OCI-LY7 (cell line): Measurements from ENCODE around the gene ECM2. TPM values are rescaled to one million over a fixed set of nuclear protein-coding genes. Genes with fewer than 3 reads are reported as not detected.

Experiments
- BruUV-seq: library from RNA; stranded (reverse); fragments of 400-500 nt; replicated peaks from 2 replicates; lab custom pipeline; 2021; lab: Mats Ljungman, UMichigan
- CTCF ChIA-PET: fragments of 300-600 bp; sonication (Branson Sonifier 250); formaldehyde crosslinking; loops from one replicate; lab custom pipeline; 2022; ENCODE audit warnings: antibody characterized with exemption; ENCODE audit not compliant: unreplicated experiment; lab: Charles Lee
- POLR2A ChIA-PET: fragments of 300-600 bp; sonication (Branson Sonifier 250); formaldehyde crosslinking; loops from one replicate; lab custom pipeline; 2022; ENCODE audit warnings: antibody characterized with exemption; lab: Charles Lee
- DNase-seq: peaks from one replicate; pipeline ENCODE4 v3.0.0-alpha.2; 2015; ENCODE audit warnings: low spot score
- H2AFZ ChIP-seq: fragments of 200-600 bp; sonication (generic), shearing (Covaris generic); 2 replicates; pipeline ENCODE4 v1.6.1; 2014; ENCODE audit warnings: mild to moderate bottlenecking, antibody characterized with exemption, low read length, moderate library complexity
- H3K27ac ChIP-seq: fragments of 200-600 bp; sonication (generic); 2 replicates; pipeline ENCODE4 v1.5.1; 2014; ENCODE audit warnings: mixed run types, low read depth, mild to moderate bottlenecking, moderate library complexity, low read length, inconsistent platforms; ENCODE audit not compliant: poor library complexity, severe bottlenecking
- H3K36me3 ChIP-seq: fragments of 200-600 bp; sonication (generic); 2 replicates; pipeline ENCODE4 v1.6.1; 2014; ENCODE audit warnings: mild to moderate bottlenecking, antibody characterized with exemption, low read length, moderate library complexity, mixed read lengths; ENCODE audit not compliant: insufficient read depth
- H3K4me1 ChIP-seq: fragments of 200-600 bp; sonication (generic); 2 replicates; pipeline ENCODE4 v1.5.1; 2014; ENCODE audit warnings: mild to moderate bottlenecking, low read length; ENCODE audit not compliant: insufficient read depth, poor library complexity, severe bottlenecking
- H3K4me2 ChIP-seq: fragments of 200-600 bp; sonication (generic); 2 replicates; pipeline ENCODE4 v1.6.1; 2014; ENCODE audit warnings: mild to moderate bottlenecking, low read length
- H3K4me3 ChIP-seq: fragments of 200-600 bp; sonication (generic); 2 replicates; pipeline ENCODE4 v1.5.1; 2014; ENCODE audit warnings: mild to moderate bottlenecking, low read depth, low read length; ENCODE audit not compliant: poor library complexity, severe bottlenecking
- H3K79me2 ChIP-seq: fragments of 200-600 bp; sonication (generic); 2 replicates; pipeline ENCODE4 v1.6.1; 2016; ENCODE audit warnings: low read depth, mild to moderate bottlenecking, low read length, moderate library complexity, mixed read lengths; ENCODE audit not compliant: insufficient read depth
- H3K9me2 ChIP-seq: fragments of 200-600 bp; sonication (generic); 2 replicates; pipeline ENCODE4 v1.6.1; 2016; ENCODE audit warnings: mild to moderate bottlenecking, low read length, mixed read lengths; ENCODE audit not compliant: insufficient read depth
- H3K9me3 ChIP-seq: fragments of 200-600 bp; sonication (generic); 2 replicates; pipeline ENCODE4 v1.6.1; 2014; ENCODE audit warnings: mild to moderate bottlenecking, mixed run types, low read length, mixed read lengths
- H4K20me1 ChIP-seq: fragments of 200-600 bp; sonication (generic); 2 replicates; pipeline ENCODE4 v1.6.1; 2014; ENCODE audit warnings: mild to moderate bottlenecking, antibody characterized with exemption, low read length, moderate library complexity, mixed read lengths; ENCODE audit not compliant: insufficient read depth
- EZH2phosphoT487 ChIP-seq: fragments of 200-600 bp; sonication (generic); IDR thresholded peaks from 2 replicates; pipeline ENCODE4 v1.6.1; 2018; ENCODE audit warnings: low read depth, borderline replicate concordance, mild to moderate bottlenecking, mixed run types, antibody characterized with exemption, low read length, moderate library complexity, mixed read lengths
- intact Hi-C: fragments of 100-400 bp; cut with micrococcal nuclease; formaldehyde crosslinking; loops from one replicate; pipeline ENCODE4 v1.10.0; 2022; ENCODE audit not compliant: unreplicated experiment
- total RNA-seq, 2 experiments: library from RNA; depleted of rRNA in 1 of 2; stranded (reverse); fragments of >200 nt in 1 of 2; shearing (Covaris generic) in 1 of 2; gene quantifications; 2 replicates each; pipeline ENCODE4 v1.2.3, GENCODE V29; 2014 to 2022
- TF ChIP-seq, protein P1 (sequence below): fragments of 200-600 bp; sonication (generic); conservative IDR thresholded peaks from 2 replicates; pipeline ENCODE4 v1.5.1; 2014; ENCODE audit warnings: mild to moderate bottlenecking, antibody characterized with exemption, low read length, moderate library complexity, mixed read lengths

The ECM2 gene
- total RNA-seq, 2 experiments from 2014 or later, result not detected

DNA sequence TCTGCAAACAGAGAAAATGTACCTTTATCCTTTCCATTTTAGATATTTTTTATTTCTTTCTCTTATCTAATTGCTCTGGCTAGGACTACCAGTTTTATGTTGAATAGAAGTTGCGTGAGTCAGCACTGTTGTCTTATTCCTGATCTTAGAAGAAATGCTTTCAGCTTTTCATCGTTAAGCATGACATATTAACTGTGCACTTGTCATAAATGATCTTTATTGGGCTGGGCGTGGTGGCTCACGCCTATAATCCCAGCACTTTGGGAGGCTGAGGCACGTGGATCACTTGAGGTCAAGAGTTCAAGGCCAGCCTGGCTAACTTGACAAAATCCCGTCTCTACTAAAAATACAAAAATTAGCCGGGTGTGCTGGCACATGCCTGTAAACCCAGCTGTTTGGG, 8.2 kb upstream of the ECM2 start:
- Histone ChIP-seq H3K79me2 (no peaks in the 10 kb centered on the region), H3K4me3 (no peak overlapping the region), H3K36me3 (no peaks in the 10 kb centered on the region), H3K4me2 (no peak overlapping the region), H3K4me1 (no peaks in the 10 kb centered on the region), H3K9me2 (no peaks in the 10 kb centered on the region), H3K9me3 (no peaks in the 10 kb centered on the region), H4K20me1 (no peaks in the 10 kb centered on the region), H2AFZ (no peak overlapping the region), H3K27ac (no peak overlapping the region)
- BruUV-seq, result no TSS peak
- intact Hi-C loops, result no loop called here
- no peak for DNase-seq
- CTCF ChIA-PET, result no interaction called here
- POLR2A ChIA-PET, result interaction anchor here (0.7 kb wide), 1 partner anchor 31 kb away, joined by 5 read pairs; no protein-coding TSS in a partner anchor
- TF ChIP-seq EZH2phosphoT487, result no peak
- TF ChIP-seq, protein P1, sequence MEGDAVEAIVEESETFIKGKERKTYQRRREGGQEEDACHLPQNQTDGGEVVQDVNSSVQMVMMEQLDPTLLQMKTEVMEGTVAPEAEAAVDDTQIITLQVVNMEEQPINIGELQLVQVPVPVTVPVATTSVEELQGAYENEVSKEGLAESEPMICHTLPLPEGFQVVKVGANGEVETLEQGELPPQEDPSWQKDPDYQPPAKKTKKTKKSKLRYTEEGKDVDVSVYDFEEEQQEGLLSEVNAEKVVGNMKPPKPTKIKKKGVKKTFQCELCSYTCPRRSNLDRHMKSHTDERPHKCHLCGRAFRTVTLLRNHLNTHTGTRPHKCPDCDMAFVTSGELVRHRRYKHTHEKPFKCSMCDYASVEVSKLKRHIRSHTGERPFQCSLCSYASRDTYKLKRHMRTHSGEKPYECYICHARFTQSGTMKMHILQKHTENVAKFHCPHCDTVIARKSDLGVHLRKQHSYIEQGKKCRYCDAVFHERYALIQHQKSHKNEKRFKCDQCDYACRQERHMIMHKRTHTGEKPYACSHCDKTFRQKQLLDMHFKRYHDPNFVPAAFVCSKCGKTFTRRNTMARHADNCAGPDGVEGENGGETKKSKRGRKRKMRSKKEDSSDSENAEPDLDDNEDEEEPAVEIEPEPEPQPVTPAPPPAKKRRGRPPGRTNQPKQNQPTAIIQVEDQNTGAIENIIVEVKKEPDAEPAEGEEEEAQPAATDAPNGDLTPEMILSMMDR, result no peak

DNA sequence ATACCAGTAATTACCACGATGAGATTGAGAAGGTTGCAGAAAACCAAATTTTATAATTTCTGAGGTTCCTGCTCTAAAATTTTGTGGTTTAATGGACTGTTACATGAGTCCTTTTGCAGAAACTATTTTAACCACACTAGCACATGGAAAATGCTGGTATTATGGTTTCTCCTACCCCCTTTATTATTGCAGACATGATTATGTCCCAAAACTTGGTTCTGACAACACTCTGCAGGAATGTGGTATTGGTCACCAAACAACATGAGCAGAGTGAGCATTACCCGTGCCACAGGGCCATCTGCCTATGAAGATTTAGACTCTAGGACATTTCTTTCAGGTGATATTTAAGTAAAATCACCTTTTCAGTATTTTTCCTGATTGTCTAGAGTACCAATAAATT, 2.8 kb upstream of the ECM2 start:
- Histone ChIP-seq H3K4me2 (no peak overlapping the region), H3K9me3 (no peaks in the 10 kb centered on the region), H3K27ac (no peak overlapping the region), H4K20me1 (no peaks in the 10 kb centered on the region), H3K9me2 (no peaks in the 10 kb centered on the region), H3K4me1 (no peaks in the 10 kb centered on the region), H3K4me3 (no peak overlapping the region), H3K36me3 (no peaks in the 10 kb centered on the region), H3K79me2 (no peaks in the 10 kb centered on the region), H2AFZ (no peak overlapping the region)
- no peak for DNase-seq
- POLR2A ChIA-PET, result interaction anchor here (0.7 to 1.2 kb wide), 2 partner anchors 8 to 14 kb away, joined by 3 read pairs; no protein-coding TSS in a partner anchor
- TF ChIP-seq, protein P1, result no peak
- no peak for TF ChIP-seq EZH2phosphoT487
- CTCF ChIA-PET, result no interaction called here
- intact Hi-C loops, result no loop called here
- no TSS peak for BruUV-seq

DNA sequence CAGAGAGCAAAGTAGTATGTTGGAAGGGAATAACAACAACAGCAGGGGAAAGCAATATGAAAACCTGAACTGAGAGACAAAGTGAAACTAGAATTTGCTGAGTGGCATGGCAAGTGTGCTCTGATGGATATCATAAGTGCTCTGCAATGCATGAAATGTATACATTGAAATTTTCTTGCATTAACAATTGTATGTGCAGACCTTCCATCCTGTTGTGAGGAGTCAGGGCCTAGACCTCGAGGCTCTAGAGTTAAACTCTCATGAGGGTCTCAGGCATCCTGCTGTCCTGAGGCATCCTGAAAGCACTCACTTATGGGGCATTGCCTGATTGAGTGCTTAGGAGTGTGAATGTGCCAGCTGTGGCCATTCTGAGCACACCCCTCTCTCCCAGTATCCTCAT, 1.1 kb downstream of the ECM2 start:
- H3K9me3 ChIP-seq, result no peaks in the 10 kb centered on the region
- intact Hi-C loops, result no loop called here
- ChIA-PET CTCF (no interaction called here), POLR2A (no interaction called here)
- no peaks in the 10 kb centered on the region for H3K79me2 ChIP-seq
- H3K36me3 ChIP-seq, result no peaks in the 10 kb centered on the region
- no peaks in the 10 kb centered on the region for H3K4me1 ChIP-seq
- BruUV-seq, result no TSS peak
- H2AFZ ChIP-seq, result no peak overlapping the region
- no peak for DNase-seq
- H3K27ac ChIP-seq, result no peak overlapping the region
- H3K4me3 ChIP-seq, result no peak overlapping the region
- peak overlapping the region; percentile 2; the same call in 1 of the 2 replicates for H3K4me2 ChIP-seq
- no peak for TF ChIP-seq EZH2phosphoT487
- TF ChIP-seq, protein P1, result no peak
- no peaks in the 10 kb centered on the region for H4K20me1 ChIP-seq
- H3K9me2 ChIP-seq, result no peaks in the 10 kb centered on the region
